ENCODE data around the gene MEP1A.
"Not testable (repeated sequence)": the region's sequence is repeated elsewhere in the genome, so short reads cannot be mapped to it uniquely, and the experiment has no call there.

Gene MEP1A

GRCh38 chr6:46760925-46761324 lies 32.3 kb upstream of the MEP1A start:
- H3K4me3 ChIP-seq (ENCODE audit: control insufficient read depth, low read depth, low read length) = no peak overlapping the region
- no peak for DNase-seq (ENCODE audit: low read depth)
- no peak for TF ChIP-seq CTCF (IDR thresholded peaks at IDR 0.05; ENCODE audit: control insufficient read depth, insufficient read depth, low read depth, low read length, missing control alignments)

GRCh38 chr6:46763466-46763865 lies 29.7 kb upstream of the MEP1A start:
- no peak overlapping the region for H3K4me3 ChIP-seq (ENCODE audit: control insufficient read depth, low read depth, low read length)
- no peak for TF ChIP-seq CTCF (IDR thresholded peaks at IDR 0.05; ENCODE audit: control insufficient read depth, insufficient read depth, low read depth, low read length, missing control alignments)
- no peak for DNase-seq (ENCODE audit: low read depth)

- not testable (repeated sequence) for DNase-seq (ENCODE audit: low read depth); H3K4me3 ChIP-seq (ENCODE audit: control insufficient read depth, low read depth, low read length)
Measured at GRCh38 chr6:46764280-46764679, 28.9 kb upstream of the MEP1A start.

- H3K4me3 ChIP-seq (ENCODE audit: control insufficient read depth, low read depth, low read length) = no peak overlapping the region
- no peak for TF ChIP-seq CTCF (IDR thresholded peaks at IDR 0.05; ENCODE audit: control insufficient read depth, insufficient read depth, low read depth, low read length, missing control alignments)
- no peak for DNase-seq (ENCODE audit: low read depth)
Measured at GRCh38 chr6:46764961-46765360, 28.2 kb upstream of the MEP1A start.

- no peak for TF ChIP-seq CTCF (IDR thresholded peaks at IDR 0.05; ENCODE audit: control insufficient read depth, insufficient read depth, low read depth, low read length, missing control alignments)
- no peak overlapping the region for H3K4me3 ChIP-seq (ENCODE audit: control insufficient read depth, low read depth, low read length)
- DNase-seq (ENCODE audit: low read depth) = no peak
Measured at GRCh38 chr6:46772016-46772415, 21.2 kb upstream of the MEP1A start.

- no peak for TF ChIP-seq CTCF (IDR thresholded peaks at IDR 0.05; ENCODE audit: control insufficient read depth, insufficient read depth, low read depth, low read length, missing control alignments)
- DNase-seq (ENCODE audit: low read depth) = no peak
- H3K4me3 ChIP-seq (ENCODE audit: control insufficient read depth, low read depth, low read length) = no peak overlapping the region
Measured at GRCh38 chr6:46772762-46773161, 20.4 kb upstream of the MEP1A start.

- DNase-seq (ENCODE audit: low read depth) = no peak
- no peak overlapping the region for H3K4me3 ChIP-seq (ENCODE audit: control insufficient read depth, low read depth, low read length)
- no peak for TF ChIP-seq CTCF (IDR thresholded peaks at IDR 0.05; ENCODE audit: control insufficient read depth, insufficient read depth, low read depth, low read length, missing control alignments)
Measured at GRCh38 chr6:46773201-46773855, 19.9 kb upstream of the MEP1A start.

GRCh38 chr6:46774736-46775135 lies 18.5 kb upstream of the MEP1A start:
- not testable (repeated sequence) for H3K4me3 ChIP-seq (ENCODE audit: control insufficient read depth, low read depth, low read length)

More at GRCh38 chr6:46774736-46775135, 18.5 kb upstream of the MEP1A start:
- not testable (repeated sequence) for DNase-seq (ENCODE audit: low read depth)
